Raji (cell line): ENCODE data around the gene ARHGAP26.

Experiments used
- POLR2A ChIP-seq: IDR thresholded peaks from 2 replicates; pipeline ENCODE4 v1.6.1; 2011; ENCODE audit warnings: low read depth, low read length, control low read depth; ENCODE audit not compliant: insufficient read depth

Gene ARHGAP26

GRCh38 chr5:142825378-142826089, 55.4 kb downstream of the ARHGAP26 start:
- no peak for TF ChIP-seq POLR2A

- TF ChIP-seq POLR2A, result no peak
These were observed 55.9 kb downstream of the ARHGAP26 start for GRCh38 chr5:142826093-142826492.

GRCh38 chr5:142826741-142827492, 56.7 kb downstream of the ARHGAP26 start:
- TF ChIP-seq POLR2A, result no peak

- no peak for TF ChIP-seq POLR2A
These were observed 57.9 kb downstream of the ARHGAP26 start for GRCh38 chr5:142827934-142828576.

- no peak for TF ChIP-seq POLR2A
These were observed 58.8 kb downstream of the ARHGAP26 start for GRCh38 chr5:142828797-142829535.

- TF ChIP-seq POLR2A, result no peak
These were observed 59.6 kb downstream of the ARHGAP26 start for GRCh38 chr5:142829801-142830220.

- no peak for TF ChIP-seq POLR2A
These were observed 60.2 kb downstream of the ARHGAP26 start for GRCh38 chr5:142830241-142831008.

- TF ChIP-seq POLR2A, result no peak
These were observed 60.8 kb downstream of the ARHGAP26 start for GRCh38 chr5:142831009-142831383.

GRCh38 chr5:142832263-142832662, 62.1 kb downstream of the ARHGAP26 start:
- TF ChIP-seq POLR2A, result no peak

- TF ChIP-seq POLR2A, result no peak
These were observed 63.6 kb downstream of the ARHGAP26 start for GRCh38 chr5:142833517-142834449.

GRCh38 chr5:142834504-142834903, 64.3 kb downstream of the ARHGAP26 start:
- no peak for TF ChIP-seq POLR2A

GRCh38 chr5:142835540-142835939, 65.4 kb downstream of the ARHGAP26 start:
- TF ChIP-seq POLR2A, result no peak

GRCh38 chr5:142836048-142836447, 65.9 kb downstream of the ARHGAP26 start:
- no peak for TF ChIP-seq POLR2A

GRCh38 chr5:142837081-142837725, 67.0 kb downstream of the ARHGAP26 start:
- TF ChIP-seq POLR2A, result no peak
